Activated CD8-positive, alpha-beta memory T cell treated with anti-CD3 and anti-CD28 coated beads, Interleukin-2, amount 50 U/mL, for 1 hour (primary cell): ENCODE measurements around the gene COQ10B.
"Not testable (repeated sequence)": the region's sequence is repeated elsewhere in the genome, so short reads cannot be mapped to it uniquely, and the experiment has no call there.

Experiments
- DNase-seq: peaks from one replicate; pipeline ENCODE4 v3.0.0-alpha.2; 2020; ENCODE audit errors: extremely low read depth

COQ10B gene

GRCh38 chr2:197453123-197453913, at the start of gene COQ10B:
Gene COQ10B (plus strand): TSS chr2:197453552. CDS start chr2:197453561, 9 bp downstream.
- peak; percentile 94 for DNase-seq

- no peak for DNase-seq
Observed at GRCh38 chr2:197405582-197405981, 47.8 kb upstream of the COQ10B start.

- DNase-seq: no peak
Observed at GRCh38 chr2:197414039-197414438, 39.3 kb upstream of the COQ10B start.

GRCh38 chr2:197414515-197414914, 38.8 kb upstream of the COQ10B start:
- no peak for DNase-seq

- no peak for DNase-seq
Observed at GRCh38 chr2:197416268-197416667, 37.1 kb upstream of the COQ10B start.

- DNase-seq: no peak
Observed at GRCh38 chr2:197419438-197419837, 33.9 kb upstream of the COQ10B start.

GRCh38 chr2:197423307-197423706, 30.0 kb upstream of the COQ10B start:
- no peak for DNase-seq

GRCh38 chr2:197425550-197425949, 27.8 kb upstream of the COQ10B start:
- no peak for DNase-seq

- no peak for DNase-seq
Observed at GRCh38 chr2:197426723-197427603, 26.4 kb upstream of the COQ10B start.

GRCh38 chr2:197427986-197428385, 25.4 kb upstream of the COQ10B start:
- no peak for DNase-seq

- DNase-seq: no peak
Observed at GRCh38 chr2:197431858-197432257, 21.5 kb upstream of the COQ10B start.

- not testable (repeated sequence) for DNase-seq
Observed at GRCh38 chr2:197432527-197432926, 20.8 kb upstream of the COQ10B start.

GRCh38 chr2:197433780-197434438, 19.4 kb upstream of the COQ10B start:
- no peak for DNase-seq

GRCh38 chr2:197434541-197435513, 18.5 kb upstream of the COQ10B start, which contains the start of gene SF3B1:
Gene SF3B1 (minus strand): TSS chr2:197435028. CDS start chr2:197434999, 29 bp downstream.
- DNase-seq: peak; percentile 95

GRCh38 chr2:197435598-197436420, 17.5 kb upstream of the COQ10B start:
- DNase-seq: no peak

- DNase-seq: no peak
Observed at GRCh38 chr2:197437380-197437779, 16.0 kb upstream of the COQ10B start.

GRCh38 chr2:197442857-197443256, 10.5 kb upstream of the COQ10B start:
- no peak for DNase-seq

- no peak for DNase-seq
Observed at GRCh38 chr2:197445746-197446145, 7.6 kb upstream of the COQ10B start.

- no peak for DNase-seq
Observed at GRCh38 chr2:197446844-197447243, 6.5 kb upstream of the COQ10B start.

GRCh38 chr2:197450465-197450864, 2.9 kb upstream of the COQ10B start:
- no peak for DNase-seq
